ENCODE measurements around the gene TMEM185A.
"Not testable (repeated sequence)": the region's sequence is repeated elsewhere in the genome, so short reads cannot be mapped to it uniquely, and the experiment has no call there.

The TMEM185A gene

DNA sequence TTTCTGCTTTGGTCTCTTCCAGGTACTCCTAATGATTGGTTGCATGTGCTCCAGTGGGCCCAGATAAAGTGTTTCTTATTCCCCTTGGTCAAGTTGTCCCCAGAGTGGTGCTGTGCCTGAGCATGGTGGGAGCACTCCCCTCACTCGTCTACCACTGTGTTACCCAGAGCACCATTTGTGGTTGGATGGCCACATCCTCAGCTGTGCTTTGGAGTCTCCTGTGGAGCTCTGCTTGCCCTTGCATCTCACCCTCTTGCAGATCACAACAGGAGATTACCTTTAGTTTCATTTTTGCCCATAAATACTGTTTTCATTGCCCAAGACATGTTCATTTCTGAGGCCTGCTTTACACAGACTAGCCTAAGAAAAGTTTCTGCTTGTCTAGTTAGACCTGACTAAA is 81.1 kb downstream of the TMEM185A start:
- not testable (repeated sequence) for H3K79me2 ChIP-seq; H3K4me3 ChIP-seq (ENCODE audit: low read depth, low read length); H3K4me1 ChIP-seq; H3K9me3 ChIP-seq (ENCODE audit: control insufficient read depth, low read length); H3K36me3 ChIP-seq (ENCODE audit: control insufficient read depth, insufficient read depth, low read length); H3K27ac ChIP-seq; H3K9ac ChIP-seq; H2AFZ ChIP-seq; H3K4me2 ChIP-seq (ENCODE audit: low read length); H3K27me3 ChIP-seq (ENCODE audit: control insufficient read depth, insufficient read depth, low read length)

DNA sequence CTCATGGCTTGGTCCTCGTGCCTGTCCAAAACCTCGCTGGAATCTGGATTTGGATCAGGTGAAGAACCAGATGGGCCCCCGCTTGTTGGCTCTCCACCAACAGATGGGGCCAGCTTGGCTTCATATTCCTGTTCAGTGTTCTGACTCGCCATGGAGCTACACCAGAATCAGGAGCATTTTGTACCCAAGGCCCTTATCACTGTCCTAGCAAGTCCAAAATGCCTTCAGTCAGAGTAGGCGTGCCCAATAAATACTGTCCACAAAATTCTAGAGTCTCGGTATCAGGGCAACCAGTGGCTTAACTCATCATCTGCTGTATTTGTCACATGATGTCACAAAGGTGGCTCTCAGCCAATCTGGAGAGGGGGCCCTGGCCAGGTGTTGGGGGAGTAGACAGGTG is 81.9 kb downstream of the TMEM185A start, which contains the start of gene HSFX3:
TSS of gene HSFX3 (minus strand) at position 224 of the 400 bp plus-strand sequence. CDS start at position 152, 72 bp downstream.
- H3K36me3 ChIP-seq (ENCODE audit: control insufficient read depth, insufficient read depth, low read length); H3K79me2 ChIP-seq; H3K4me1 ChIP-seq; H3K9me3 ChIP-seq (ENCODE audit: control insufficient read depth, low read length); H2AFZ ChIP-seq; H3K27me3 ChIP-seq (ENCODE audit: control insufficient read depth, insufficient read depth, low read length); H3K4me2 ChIP-seq (ENCODE audit: low read length); H3K4me3 ChIP-seq (ENCODE audit: low read depth, low read length); H3K9ac ChIP-seq; H3K27ac ChIP-seq: not testable (repeated sequence)

DNA sequence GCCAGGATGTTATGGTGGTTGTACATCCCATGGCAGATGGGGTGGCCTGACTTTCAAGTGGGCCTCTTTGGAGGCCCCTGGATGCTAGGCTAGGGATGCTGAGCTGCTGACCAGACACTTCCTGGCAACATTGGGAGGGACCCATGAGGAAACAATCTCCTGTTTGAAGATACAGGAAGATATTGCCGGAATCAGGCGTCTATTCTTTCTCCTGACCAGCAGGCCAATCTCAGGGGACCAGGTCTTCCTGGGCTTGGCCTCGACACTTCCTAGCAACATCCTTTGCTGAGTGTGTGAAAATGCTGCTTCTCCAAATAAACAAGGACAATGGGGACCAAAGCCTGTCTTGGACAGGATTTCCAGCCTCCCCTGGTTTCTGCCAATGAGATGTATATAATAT is 83.8 kb downstream of the TMEM185A start:
- not testable (repeated sequence) for H3K36me3 ChIP-seq (ENCODE audit: control insufficient read depth, insufficient read depth, low read length)

DNA sequence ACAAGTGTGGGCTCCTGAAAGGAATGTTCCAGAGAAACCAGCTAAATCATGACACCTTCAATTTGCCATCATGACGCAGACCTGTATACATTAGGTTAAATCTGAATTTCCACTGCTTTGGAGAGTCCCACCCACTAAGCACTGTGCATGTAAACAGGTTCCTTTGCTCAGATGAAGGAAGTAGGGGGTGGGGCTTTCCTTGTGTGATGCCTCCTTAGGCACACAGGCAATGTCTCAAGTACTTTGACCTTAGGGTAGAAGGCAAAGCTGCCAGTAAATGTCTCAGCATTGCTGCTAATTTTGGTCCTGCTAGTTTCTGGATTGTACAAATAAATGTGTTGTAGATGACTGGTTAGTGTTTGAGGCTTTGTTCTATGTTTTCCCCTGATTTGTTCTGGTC is 84.6 kb downstream of the TMEM185A start:
- H3K4me1 ChIP-seq; H3K27ac ChIP-seq; H2AFZ ChIP-seq; H3K79me2 ChIP-seq; H3K27me3 ChIP-seq (ENCODE audit: control insufficient read depth, insufficient read depth, low read length); H3K36me3 ChIP-seq (ENCODE audit: control insufficient read depth, insufficient read depth, low read length); H3K4me3 ChIP-seq (ENCODE audit: low read depth, low read length); H3K9me3 ChIP-seq (ENCODE audit: control insufficient read depth, low read length); H3K4me2 ChIP-seq (ENCODE audit: low read length); H3K9ac ChIP-seq: not testable (repeated sequence)

More for the DNA sequence above, 83.8 kb downstream of the TMEM185A start:
- not testable (repeated sequence) for H3K4me2 ChIP-seq (ENCODE audit: low read length); H3K27me3 ChIP-seq (ENCODE audit: control insufficient read depth, insufficient read depth, low read length); H3K9ac ChIP-seq; H3K79me2 ChIP-seq; H3K9me3 ChIP-seq (ENCODE audit: control insufficient read depth, low read length); H2AFZ ChIP-seq; H3K4me3 ChIP-seq (ENCODE audit: low read depth, low read length); H3K4me1 ChIP-seq; H3K27ac ChIP-seq
